CD14-positive monocyte (primary cell): Measurements from ENCODE around the gene SLC13A3. TPM values are rescaled to one million over a fixed set of nuclear protein-coding genes. Genes with fewer than 3 reads are reported as not detected.

Experiments
- DNase-seq, 3 donors: peaks; one replicate each; pipeline ENCODE4 v3.0.0-alpha.2; 2011 to 2022
- H2AFZ ChIP-seq: 2 replicates; pipeline ENCODE4 v1.6.0; 2012; ENCODE audit warnings: mild to moderate bottlenecking, low read depth, low read length, inconsistent platforms; ENCODE audit not compliant: insufficient read depth, poor library complexity, severe bottlenecking
- H3K27ac ChIP-seq, 2 donors: 1 replicate in 1 of 2; 2 replicates in 1 of 2; pipeline ENCODE4 v1.5.1; 2012 to 2013; ENCODE audit warnings: low read length in 2 of 2, control low read depth in 1 of 2, inconsistent platforms in 1 of 2, low read depth in 1 of 2, mild to moderate bottlenecking in 1 of 2
- H3K27me3 ChIP-seq, 2 donors: one replicate each; pipeline versions ENCODE4 v1.6.0 to v1.6.1; 2011 to 2013; ENCODE audit warnings: low read length in 2 of 2; ENCODE audit not compliant: control insufficient read depth in 2 of 2, insufficient read depth in 2 of 2
- H3K36me3 ChIP-seq, 2 donors: replicated peaks in 1 of 2; 1 replicate in 1 of 2; 2 replicates in 1 of 2; pipeline versions ENCODE4 v1.5.1 to v1.6.1; 2012 to 2013; ENCODE audit warnings: low read length in 2 of 2, control low read depth in 1 of 2, inconsistent platforms in 1 of 2, mild to moderate bottlenecking in 1 of 2; ENCODE audit not compliant: insufficient read depth in 2 of 2, control insufficient read depth in 1 of 2
- H3K4me1 ChIP-seq, 2 donors: 1 replicate in 1 of 2; 2 replicates in 1 of 2; pipeline versions ENCODE4 v1.5.1 to v1.6.1; 2012 to 2013; ENCODE audit warnings: low read length in 2 of 2, control low read depth in 1 of 2, inconsistent platforms in 1 of 2, mild to moderate bottlenecking in 1 of 2, moderate library complexity in 1 of 2; ENCODE audit not compliant: insufficient read depth in 2 of 2, control insufficient read depth in 1 of 2
- H3K4me2 ChIP-seq: replicated peaks from 2 replicates; pipeline ENCODE3; 2012; ENCODE audit warnings: low read length, moderate library complexity, mild to moderate bottlenecking; ENCODE audit not compliant: poor library complexity, severe bottlenecking; ENCODE audit errors: extremely low read depth
- H3K4me3 ChIP-seq, 3 experiments: fragments of 200-600 bp in 1 of 3; sonication (generic) in 1 of 3; replicated peaks in 1 of 3; 1 replicate in 2 of 3; 2 replicates in 1 of 3; pipeline ENCODE4 v1.5.1; 2011 to 2013; ENCODE audit warnings: low read length in 3 of 3, mild to moderate bottlenecking in 3 of 3, control low read depth in 2 of 3, low read depth in 2 of 3, inconsistent platforms in 1 of 3, moderate library complexity in 1 of 3
- H3K79me2 ChIP-seq: 2 replicates; pipeline ENCODE4 v1.6.0; 2012; ENCODE audit warnings: mild to moderate bottlenecking, control low read depth, inconsistent platforms, low read length, moderate library complexity; ENCODE audit not compliant: insufficient read depth
- H3K9ac ChIP-seq: 2 replicates; pipeline ENCODE4 v1.6.0; 2017; ENCODE audit warnings: low read length, mild to moderate bottlenecking; ENCODE audit not compliant: insufficient read depth, poor library complexity, severe bottlenecking
- H3K9me3 ChIP-seq, 2 donors: replicated peaks in 1 of 2; 1 replicate in 1 of 2; 2 replicates in 1 of 2; pipeline versions ENCODE4 v1.5.1 to v1.6.1; 2012 to 2013; ENCODE audit warnings: low read length in 2 of 2, control low read depth in 1 of 2; ENCODE audit not compliant: control insufficient read depth in 1 of 2, insufficient read depth in 1 of 2
- H4K20me1 ChIP-seq: 2 replicates; pipeline ENCODE4 v1.6.0; 2012; ENCODE audit warnings: mild to moderate bottlenecking, low read length, control low read depth, moderate library complexity; ENCODE audit not compliant: insufficient read depth
- H3K27ac Mint-ChIP-seq, 7 donors: one replicate each; pipeline ENCODE4 v1.8.0; 2020; ENCODE audit warnings: mild to moderate bottlenecking in 7 of 7, mixed read lengths in 7 of 7, moderate library complexity in 6 of 7, inconsistent platforms in 2 of 7
- H3K27me3 Mint-ChIP-seq, 3 donors: one replicate each; pipeline ENCODE4 v1.8.0; 2021 to 2022; ENCODE audit warnings: low read depth in 3 of 3, mild to moderate bottlenecking in 3 of 3, mixed read lengths in 3 of 3, moderate library complexity in 3 of 3, inconsistent platforms in 1 of 3
- H3K36me3 Mint-ChIP-seq, 2 donors: one replicate each; pipeline ENCODE4 v1.8.0; 2020; ENCODE audit warnings: mixed read lengths in 2 of 2, inconsistent platforms in 1 of 2, mild to moderate bottlenecking in 1 of 2
- H3K4me1 Mint-ChIP-seq: one replicate; pipeline ENCODE4 v1.8.0; 2020; ENCODE audit warnings: mild to moderate bottlenecking, mixed read lengths
- H3K4me3 Mint-ChIP-seq, 2 donors: one replicate each; pipeline ENCODE4 v1.8.0; 2020; ENCODE audit warnings: mild to moderate bottlenecking in 2 of 2, mixed read lengths in 2 of 2, moderate library complexity in 1 of 2
- H3K9me3 Mint-ChIP-seq, 7 donors: one replicate each; pipeline ENCODE4 v1.8.0; 2020 to 2022; ENCODE audit warnings: mixed read lengths in 7 of 7, mild to moderate bottlenecking in 6 of 7, moderate library complexity in 6 of 7, inconsistent platforms in 2 of 7
- CTCF ChIP-seq: fragments of 200-600 bp; IDR thresholded peaks from one replicate; pipeline ENCODE4 v1.8.0; 2022; ENCODE audit warnings: antibody characterized with exemption, mild to moderate bottlenecking
- WGBS: methylation state at CpG from one replicate; pipeline ENCODE4 v1.1.5; 2013; ENCODE audit warnings: missing lambda C conversion rate; ENCODE audit not compliant: insufficient coverage; 5-methylcytosine and 5-hydroxymethylcytosine counted together
- intact Hi-C, 2 donors: fragments of 100-400 bp; cut with micrococcal nuclease; formaldehyde crosslinking; loops; one replicate each; pipeline versions ENCODE4 v1.15.0 to v1.15.1; 2023
- polyA plus RNA-seq, 3 donors: library from polyadenylated mRNA; depleted of rRNA in 1 of 3; unstranded in 2 of 3; stranded (reverse) in 1 of 3; fragments of 300-500 nt in 2 of 3; fragments of >200 nt in 1 of 3; fragmentation: Illumina TruSeq in 2 of 3; gene quantifications; 1 replicate in 2 of 3; 2 replicates in 1 of 3; pipeline ENCODE4 v1.2.3, GENCODE V29; 2012 to 2021

The SLC13A3 gene
- polyA plus RNA-seq, 3 donors, result 0.04 TPM; not detected in 2

- peaks cover 0 to 6% (median 3%) of the 10 kb centered on the region in 3 donors for H3K27me3 Mint-ChIP-seq
- peaks cover 4 to 11% of the 10 kb centered on the region in 2 donors for H3K9me3 ChIP-seq
- no peaks in the 10 kb centered on the region for H3K4me1 ChIP-seq
- H3K4me3 Mint-ChIP-seq, result no peak overlapping the region
- H3K9ac ChIP-seq, result no peak overlapping the region
- no peaks in the 10 kb centered on the region for H3K4me1 Mint-ChIP-seq
- no peak overlapping the region for H3K4me2 ChIP-seq
- H3K27me3 ChIP-seq, result no peaks in the 10 kb centered on the region
- peaks cover 2 to 19% (median 9%) of the 10 kb centered on the region in 7 donors for H3K9me3 Mint-ChIP-seq
- intact Hi-C loops, result no loop called here
- 92% methylated on average over 5 of the region's 14 CpGs for WGBS
- no peak overlapping the region for H2AFZ ChIP-seq
- no peak for DNase-seq
- H3K36me3 ChIP-seq, result no peaks in the 10 kb centered on the region
- TF ChIP-seq CTCF, result no peak
- H3K4me3 ChIP-seq, result no peak overlapping the region
- no peaks in the 10 kb centered on the region for H4K20me1 ChIP-seq
- H3K36me3 Mint-ChIP-seq, result no peaks in the 10 kb centered on the region
- H3K79me2 ChIP-seq, result no peaks in the 10 kb centered on the region
- H3K27ac Mint-ChIP-seq, result no peak overlapping the region
- H3K27ac ChIP-seq, result no peak overlapping the region
Observed at GRCh38 chr20:46674253-46675083, 23.2 kb upstream of the SLC13A3 start.

GRCh38 chr20:46673394-46674252 lies 22.4 kb upstream of the SLC13A3 start:
- no peak overlapping the region for H3K27ac ChIP-seq
- no peak overlapping the region for H2AFZ ChIP-seq
- Mint-ChIP-seq H3K4me3 (no peak overlapping the region), H3K4me1 (no peaks in the 10 kb centered on the region), H3K27ac (peak overlapping the region in 1 of 7 donors; percentile 59), H3K27me3 (peaks cover 0 to 6% (median 3%) of the 10 kb centered on the region in 3 donors), H3K9me3 (peaks cover 2 to 20% (median 9%) of the 10 kb centered on the region in 7 donors), H3K36me3 (no peaks in the 10 kb centered on the region)
- no peak for TF ChIP-seq CTCF
- no peaks in the 10 kb centered on the region for H3K27me3 ChIP-seq
- DNase-seq, result no peak
- no peaks in the 10 kb centered on the region for H3K4me1 ChIP-seq
- H4K20me1 ChIP-seq, result no peaks in the 10 kb centered on the region
- H3K9me3 ChIP-seq, result peaks cover 4 to 11% of the 10 kb centered on the region in 2 donors
- H3K4me2 ChIP-seq, result no peak overlapping the region
- no peak overlapping the region for H3K4me3 ChIP-seq
- intact Hi-C loops, result no loop called here
- H3K79me2 ChIP-seq, result no peaks in the 10 kb centered on the region
- WGBS, result 77% methylated on average over 4 of the region's 11 CpGs
- no peak overlapping the region for H3K9ac ChIP-seq
- H3K36me3 ChIP-seq, result no peaks in the 10 kb centered on the region
